22Rv1 (cell line): Measurements from ENCODE around the gene PLA1A.

Experiments
- CTCF ChIP-seq: fragments of 450-650 bp; IDR thresholded peaks from 2 replicates; pipeline ENCODE4 v1.5.1; 2017; ENCODE audit warnings: mild to moderate bottlenecking
- ZFX ChIP-seq: fragments of 450-650 bp; IDR thresholded peaks from 2 replicates; pipeline ENCODE4 v1.6.1; 2017; ENCODE audit warnings: antibody characterized with exemption, borderline replicate concordance

GRCh38 chr3:119649761-119650160, 52.1 kb downstream of the PLA1A start:
- TF ChIP-seq CTCF (no peak), ZFX (no peak)
